Liver (tissue), 3 donors: ENCODE data around the gene SPRYD3.

Experiments used
- CTCF ChIP-seq: fragments of 150-350 bp; IDR thresholded peaks from 2 replicates; pipeline ENCODE4 v1.5.1; 2017; ENCODE audit warnings: improper control_type of control experiment, low read depth, low read length; ENCODE audit not compliant: missing input control
- GABPA ChIP-seq, 2 donors: IDR thresholded peaks in 1 of 2; conservative IDR thresholded peaks in 1 of 2; 2 replicates each; pipeline ENCODE4 v1.6.1; 2016; ENCODE audit warnings: antibody characterized with exemption in 2 of 2, mild to moderate bottlenecking in 1 of 2, moderate library complexity in 1 of 2
- JUND ChIP-seq, 2 donors: IDR thresholded peaks; 2 replicates each; pipeline ENCODE4 v1.6.1; 2016; ENCODE audit warnings: antibody characterized with exemption in 2 of 2
- REST ChIP-seq: IDR thresholded peaks from 2 replicates; pipeline ENCODE4 v1.6.1; 2016; ENCODE audit warnings: antibody characterized with exemption, mild to moderate bottlenecking
- YY1 ChIP-seq: IDR thresholded peaks from 2 replicates; pipeline ENCODE4 v1.6.1; 2016; ENCODE audit warnings: antibody characterized with exemption, mild to moderate bottlenecking
- donor health status: healthy.
- donor health status: healthy.

GRCh38 chr12:53064613-53065436, 14.4 kb downstream of the SPRYD3 start:
- TF ChIP-seq CTCF (no peak), YY1 (no peak), JUND (IDR thresholded peaks at IDR 0.05) (no peak), REST (no peak), GABPA (IDR thresholded peaks at IDR 0.05 in 1 of 2, conservative IDR thresholded peaks at IDR 0.05 in 1 of 2) (no peak)
